CD8-positive, alpha-beta memory T cell (primary cell): Measurements from ENCODE around the gene RBMS2. TPM values are rescaled to one million over a fixed set of nuclear protein-coding genes. Genes with fewer than 3 reads are reported as not detected.

Experiments
- CTCF ChIA-PET: fragments of 350-600 bp; sonication (Branson Sonifier 250); formaldehyde crosslinking; loops from one replicate; lab custom pipeline; 2021; ENCODE audit warnings: antibody characterized with exemption; lab: Charles Lee
- POLR2A ChIA-PET: fragments of 350-600 bp; sonication (Branson Sonifier 250); formaldehyde crosslinking; loops from one replicate; lab custom pipeline; 2021; ENCODE audit warnings: antibody characterized with exemption; lab: Charles Lee
- DNase-seq, 5 donors: peaks; one replicate each; pipeline versions ENCODE4 v3.0.0 to v3.0.0-alpha.2; 2020 to 2022; ENCODE audit warnings: mixed read lengths in 1 of 5
- H3K27ac ChIP-seq: one replicate; pipeline ENCODE4 v1.7.0; 2013; ENCODE audit warnings: low read depth, mild to moderate bottlenecking, low read length, moderate library complexity
- H3K27me3 ChIP-seq: 2 replicates; pipeline ENCODE4 v1.7.0; 2013; ENCODE audit warnings: low read length, mild to moderate bottlenecking; ENCODE audit not compliant: insufficient read depth, poor library complexity, severe bottlenecking
- H3K36me3 ChIP-seq: 2 replicates; pipeline ENCODE4 v1.7.0; 2013; ENCODE audit warnings: mild to moderate bottlenecking, low read length, moderate library complexity; ENCODE audit not compliant: insufficient read depth
- H3K4me1 ChIP-seq: 2 replicates; pipeline ENCODE4 v1.7.0; 2013; ENCODE audit warnings: mild to moderate bottlenecking, low read length, moderate library complexity; ENCODE audit not compliant: insufficient read depth
- H3K4me3 ChIP-seq: 2 replicates; pipeline ENCODE4 v1.7.0; 2013; ENCODE audit warnings: mild to moderate bottlenecking, low read length
- H3K9me3 ChIP-seq: 2 replicates; pipeline ENCODE4 v1.7.0; 2013; ENCODE audit warnings: mild to moderate bottlenecking, low read length
- H3K27ac Mint-ChIP-seq, 8 donors: one replicate each; pipeline ENCODE4 v1.8.0; 2020 to 2021; ENCODE audit warnings: mixed read lengths in 8 of 8, mild to moderate bottlenecking in 6 of 8, inconsistent platforms in 3 of 8, moderate library complexity in 3 of 8
- H3K27me3 Mint-ChIP-seq, 2 donors: one replicate each; pipeline ENCODE4 v1.8.0; 2020 to 2021; ENCODE audit warnings: mixed read lengths in 2 of 2, mild to moderate bottlenecking in 1 of 2, moderate library complexity in 1 of 2
- H3K36me3 Mint-ChIP-seq, 3 donors: one replicate each; pipeline ENCODE4 v1.8.0; 2020 to 2021; ENCODE audit warnings: mixed read lengths in 3 of 3, inconsistent platforms in 1 of 3, mild to moderate bottlenecking in 1 of 3
- H3K4me1 Mint-ChIP-seq, 3 donors: one replicate each; pipeline ENCODE4 v1.8.0; 2020 to 2021; ENCODE audit warnings: mixed read lengths in 3 of 3, inconsistent platforms in 1 of 3, mild to moderate bottlenecking in 1 of 3
- H3K4me3 Mint-ChIP-seq, 7 donors: one replicate each; pipeline ENCODE4 v1.8.0; 2020 to 2021; ENCODE audit warnings: mixed read lengths in 7 of 7, mild to moderate bottlenecking in 6 of 7, moderate library complexity in 4 of 7, inconsistent platforms in 2 of 7
- H3K9me3 Mint-ChIP-seq, 5 donors: one replicate each; pipeline ENCODE4 v1.8.0; 2020 to 2022; ENCODE audit warnings: mixed read lengths in 5 of 5, mild to moderate bottlenecking in 3 of 5, moderate library complexity in 2 of 5, inconsistent platforms in 1 of 5
- polyA plus RNA-seq: library from polyadenylated mRNA; unstranded; fragments of 300-500 nt; fragmentation: Illumina TruSeq; gene quantifications from one replicate; pipeline ENCODE4 v1.2.3, GENCODE V29; 2021
- total RNA-seq, 2 experiments: library from RNA; stranded (reverse); gene quantifications; one replicate each; pipeline ENCODE4 v1.2.3, GENCODE V29; 2021

The RBMS2 gene
- total and polyA plus RNA-seq, 3 experiments from 2014 or later: 1.4 to 4.7 (median 3.5) TPM

- Mint-ChIP-seq H3K4me3 (peak overlapping the region; percentile 91 to 99 (median 94)), H3K4me1 (peaks cover 70 to 79% (median 71%) of the 10 kb centered on the region in 3 donors), H3K36me3 (peaks cover 0 to 47% (median 9%) of the 10 kb centered on the region in 3 donors), H3K27ac (peak overlapping the region; percentile 83 to 97 (median 94)), H3K27me3 (peaks cover 0 to 2% of the 10 kb centered on the region in 2 donors), H3K9me3 (no peaks in the 10 kb centered on the region)
- POLR2A ChIA-PET: interaction anchor here (0.6 to 3.8 kb wide), 4 partner anchors 50 to 112 kb away, joined by 3 to 48 read pairs (median 5); partner anchors contain the start of genes NACA, PTGES3 and RBMS2
- Histone ChIP-seq H3K4me3 (peak overlapping the region; percentile 91), H3K27me3 (no peaks in the 10 kb centered on the region), H3K27ac (peak overlapping the region; percentile 53), H3K36me3 (peaks cover 11% of the 10 kb centered on the region), H3K4me1 (peaks cover 66% of the 10 kb centered on the region), H3K9me3 (no peaks in the 10 kb centered on the region)
- CTCF ChIA-PET: interaction anchor here (0.8 to 1.0 kb wide), 3 partner anchors 32 to 515 kb away, joined by 3 read pairs; no protein-coding TSS in a partner anchor
- DNase-seq: no peak
Observed at GRCh38 chr12:56633468-56634241, 112.0 kb downstream of the RBMS2 start.

- Histone ChIP-seq H3K27ac (peak overlapping the region; percentile 53), H3K4me3 (peak overlapping the region; percentile 91), H3K36me3 (peaks cover 16% of the 10 kb centered on the region), H3K9me3 (no peaks in the 10 kb centered on the region), H3K4me1 (peaks cover 66% of the 10 kb centered on the region), H3K27me3 (no peaks in the 10 kb centered on the region)
- Mint-ChIP-seq H3K36me3 (peaks cover 0 to 47% (median 14%) of the 10 kb centered on the region in 3 donors), H3K27ac (peak overlapping the region; percentile 83 to 97 (median 94)), H3K4me3 (peak overlapping the region; percentile 91 to 99 (median 94)), H3K9me3 (no peaks in the 10 kb centered on the region), H3K4me1 (peaks cover 67 to 74% (median 73%) of the 10 kb centered on the region in 3 donors), H3K27me3 (peaks cover 0 to under 1% of the 10 kb centered on the region in 2 donors)
- POLR2A ChIA-PET: interaction anchor here (1.0 to 3.8 kb wide), 8 partner anchors 8 to 113 kb away, joined by 3 to 54 read pairs (median 5); partner anchors contain the start of genes ATP5F1B, NACA, PTGES3 and RBMS2
- peak in 4 of 5 donors; percentile 11 to 53 (median 28) for DNase-seq
- CTCF ChIA-PET: interaction anchor here (0.8 to 2.7 kb wide), 3 partner anchors 32 to 52 kb away, joined by 3 to 43 read pairs (median 3); partner anchors contain the start of gene PTGES3
Observed at GRCh38 chr12:56634242-56634836, 112.7 kb downstream of the RBMS2 start.

- Mint-ChIP-seq H3K27ac (peak overlapping the region; percentile 94 to 100 (median 98)), H3K4me1 (peaks cover 70 to 78% (median 77%) of the 10 kb centered on the region in 3 donors), H3K36me3 (peaks cover 3 to 51% (median 18%) of the 10 kb centered on the region in 3 donors), H3K9me3 (no peaks in the 10 kb centered on the region), H3K27me3 (no peaks in the 10 kb centered on the region), H3K4me3 (peak overlapping the region; percentile 91 to 99 (median 94))
- CTCF ChIA-PET: interaction anchor here (0.5 to 5.7 kb wide), 14 partner anchors 8 to 134 kb away, joined by 3 to 50 read pairs (median 4); partner anchors contain the start of genes ATP5F1B, NACA and PTGES3
- Histone ChIP-seq H3K27ac (peak overlapping the region; percentile 89), H3K4me3 (peak overlapping the region; percentile 91), H3K36me3 (peaks cover 23% of the 10 kb centered on the region), H3K4me1 (peaks cover 66% of the 10 kb centered on the region), H3K27me3 (no peaks in the 10 kb centered on the region), H3K9me3 (no peaks in the 10 kb centered on the region)
- POLR2A ChIA-PET: interaction anchor here (0.8 to 3.8 kb wide), 10 partner anchors 9 to 114 kb away, joined by 3 to 54 read pairs (median 5); partner anchors contain the start of genes ATP5F1B, NACA, PTGES3 and RBMS2
- peak; percentile 59 to 79 (median 63) for DNase-seq
Observed at GRCh38 chr12:56634837-56635791, 113.5 kb downstream of the RBMS2 start.

- H3K4me3 ChIP-seq: peak overlapping the region; percentile 91
- peak; percentile 70 to 89 (median 77) for DNase-seq
- H3K27ac ChIP-seq: peak overlapping the region; percentile 89
- peaks cover 3 to 53% (median 20%) of the 10 kb centered on the region in 3 donors for H3K36me3 Mint-ChIP-seq
- peak overlapping the region; percentile 94 to 100 (median 98) for H3K27ac Mint-ChIP-seq
- H3K9me3 ChIP-seq: no peaks in the 10 kb centered on the region
- peaks cover 28% of the 10 kb centered on the region for H3K36me3 ChIP-seq
- H3K4me1 Mint-ChIP-seq: peaks cover 62 to 69% (median 68%) of the 10 kb centered on the region in 3 donors
- no peaks in the 10 kb centered on the region for H3K27me3 ChIP-seq
- H3K9me3 Mint-ChIP-seq: no peaks in the 10 kb centered on the region
- peak overlapping the region; percentile 91 to 99 (median 94) for H3K4me3 Mint-ChIP-seq
- H3K27me3 Mint-ChIP-seq: no peaks in the 10 kb centered on the region
- ChIA-PET CTCF (interaction anchor here (0.6 to 5.7 kb wide), 37 partner anchors 9 to 593 kb away, joined by 3 to 50 read pairs (median 4); partner anchors contain the start of genes ATP5F1B, GLS2, NACA and PRIM1), POLR2A (interaction anchor here (0.5 to 3.8 kb wide), 13 partner anchors 8 to 662 kb away, joined by 3 to 54 read pairs (median 5); partner anchors contain the start of genes ATP5F1B, NACA, PTGES3 and RAB5B)
- peaks cover 58% of the 10 kb centered on the region for H3K4me1 ChIP-seq
Observed at GRCh38 chr12:56635806-56636674, 114.4 kb downstream of the RBMS2 start.

- H3K4me3 Mint-ChIP-seq: peak overlapping the region; percentile 91 to 99 (median 94)
- peak; percentile 95 to 98 (median 97) for DNase-seq
- H3K36me3 ChIP-seq: peaks cover 29% of the 10 kb centered on the region
- no peaks in the 10 kb centered on the region for H3K9me3 ChIP-seq
- ChIA-PET CTCF (interaction anchor here (0.6 to 5.7 kb wide), 36 partner anchors 8 to 592 kb away, joined by 3 to 50 read pairs (median 4); partner anchors contain the start of genes ATP5F1B, GLS2, NACA and PRIM1), POLR2A (interaction anchor here (0.5 to 3.8 kb wide), 10 partner anchors 9 to 663 kb away, joined by 3 to 54 read pairs (median 7); partner anchors contain the start of genes ATP5F1B, NACA, PTGES3 and RAB5B)
- H3K36me3 Mint-ChIP-seq: peaks cover 3 to 58% (median 20%) of the 10 kb centered on the region in 3 donors
- peak overlapping the region; percentile 94 to 100 (median 98) for H3K27ac Mint-ChIP-seq
- H3K27me3 ChIP-seq: no peaks in the 10 kb centered on the region
- H3K27me3 Mint-ChIP-seq: no peaks in the 10 kb centered on the region
- H3K4me1 ChIP-seq: peaks cover 51% of the 10 kb centered on the region
- peak overlapping the region; percentile 89 for H3K27ac ChIP-seq
- peaks cover 54 to 61% (median 60%) of the 10 kb centered on the region in 3 donors for H3K4me1 Mint-ChIP-seq
- H3K9me3 Mint-ChIP-seq: no peaks in the 10 kb centered on the region
- H3K4me3 ChIP-seq: peak overlapping the region; percentile 91
Observed at GRCh38 chr12:56636675-56637540, 115.3 kb downstream of the RBMS2 start.
